Astrocyte of the cerebellum (primary cell): ENCODE measurements around the gene ACAD10.
"Not testable (repeated sequence)": the region's sequence is repeated elsewhere in the genome, so short reads cannot be mapped to it uniquely, and the experiment has no call there.

ENCODE experiments used
- DNase-seq: peaks from one replicate; pipeline ENCODE4 v3.0.0-alpha.2; 2011; ENCODE audit warnings: low read depth
- H3K4me3 ChIP-seq: 2 replicates; pipeline ENCODE4 v1.5.1; 2011; ENCODE audit warnings: mild to moderate bottlenecking, low read depth, low read length, moderate library complexity
- in situ Hi-C: cut with HindIII; loops from 2 replicates; pipeline ENCODE4 v1.10.0; 2017; ENCODE audit warnings: low sequenced_read_pairs
- TF ChIP-seq, protein P1 (sequence below): IDR thresholded peaks from 2 replicates; pipeline ENCODE4 v1.5.1; 2012; ENCODE audit warnings: low read length, low read depth, moderate library complexity, mild to moderate bottlenecking; ENCODE audit errors: missing control alignments

Gene ACAD10

GRCh38 chr12:111645433-111645832 lies 40.4 kb upstream of the ACAD10 start:
- no peak for DNase-seq
- in situ Hi-C loops = no loop called here
- no peak overlapping the region for H3K4me3 ChIP-seq
- TF ChIP-seq, protein P1, sequence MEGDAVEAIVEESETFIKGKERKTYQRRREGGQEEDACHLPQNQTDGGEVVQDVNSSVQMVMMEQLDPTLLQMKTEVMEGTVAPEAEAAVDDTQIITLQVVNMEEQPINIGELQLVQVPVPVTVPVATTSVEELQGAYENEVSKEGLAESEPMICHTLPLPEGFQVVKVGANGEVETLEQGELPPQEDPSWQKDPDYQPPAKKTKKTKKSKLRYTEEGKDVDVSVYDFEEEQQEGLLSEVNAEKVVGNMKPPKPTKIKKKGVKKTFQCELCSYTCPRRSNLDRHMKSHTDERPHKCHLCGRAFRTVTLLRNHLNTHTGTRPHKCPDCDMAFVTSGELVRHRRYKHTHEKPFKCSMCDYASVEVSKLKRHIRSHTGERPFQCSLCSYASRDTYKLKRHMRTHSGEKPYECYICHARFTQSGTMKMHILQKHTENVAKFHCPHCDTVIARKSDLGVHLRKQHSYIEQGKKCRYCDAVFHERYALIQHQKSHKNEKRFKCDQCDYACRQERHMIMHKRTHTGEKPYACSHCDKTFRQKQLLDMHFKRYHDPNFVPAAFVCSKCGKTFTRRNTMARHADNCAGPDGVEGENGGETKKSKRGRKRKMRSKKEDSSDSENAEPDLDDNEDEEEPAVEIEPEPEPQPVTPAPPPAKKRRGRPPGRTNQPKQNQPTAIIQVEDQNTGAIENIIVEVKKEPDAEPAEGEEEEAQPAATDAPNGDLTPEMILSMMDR = no peak

DNA sequence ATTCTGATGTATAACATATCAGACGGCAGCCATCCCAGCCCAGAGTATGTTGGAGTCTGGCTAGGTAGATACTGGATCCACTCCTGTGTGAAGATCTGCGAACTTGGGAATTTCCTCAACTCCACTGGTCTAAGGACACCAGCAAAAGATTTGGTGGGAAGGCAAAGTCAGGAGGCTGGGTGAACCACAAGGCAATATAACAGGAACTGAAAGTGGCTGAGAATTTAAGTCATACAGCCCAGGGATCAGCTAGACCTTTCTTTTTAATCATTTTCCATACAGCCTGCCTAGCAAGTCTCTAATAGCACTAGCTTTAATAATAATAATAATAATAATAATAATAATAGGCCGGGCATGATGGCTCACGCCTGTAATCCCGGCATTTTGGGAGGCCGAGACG lies 34.9 kb upstream of the ACAD10 start:
- no peak overlapping the region for H3K4me3 ChIP-seq
- TF ChIP-seq, protein P1 = no peak
- in situ Hi-C loops = no loop called here
- no peak for DNase-seq

DNA sequence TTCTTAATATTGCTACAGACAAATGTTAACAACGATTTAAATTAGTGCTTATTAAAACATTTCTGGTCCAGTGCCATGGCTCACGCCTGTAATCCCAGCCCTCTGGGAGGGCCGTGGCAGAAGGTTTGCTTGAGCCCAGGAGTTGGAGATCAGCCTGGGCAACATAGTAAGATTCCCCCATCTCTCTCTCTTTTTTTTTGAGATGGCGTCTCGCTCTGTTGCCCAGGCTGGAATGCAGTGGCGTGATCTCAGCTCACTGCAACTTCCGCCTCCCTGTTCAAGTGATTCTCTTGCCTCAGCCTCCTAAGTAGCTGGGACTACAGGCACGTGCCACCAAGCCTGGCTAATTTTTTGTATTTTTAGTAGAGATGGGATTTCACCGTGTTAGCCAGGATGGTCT lies 33.3 kb upstream of the ACAD10 start:
- in situ Hi-C loops, DNase-seq, H3K4me3 ChIP-seq: not testable (repeated sequence)

DNA sequence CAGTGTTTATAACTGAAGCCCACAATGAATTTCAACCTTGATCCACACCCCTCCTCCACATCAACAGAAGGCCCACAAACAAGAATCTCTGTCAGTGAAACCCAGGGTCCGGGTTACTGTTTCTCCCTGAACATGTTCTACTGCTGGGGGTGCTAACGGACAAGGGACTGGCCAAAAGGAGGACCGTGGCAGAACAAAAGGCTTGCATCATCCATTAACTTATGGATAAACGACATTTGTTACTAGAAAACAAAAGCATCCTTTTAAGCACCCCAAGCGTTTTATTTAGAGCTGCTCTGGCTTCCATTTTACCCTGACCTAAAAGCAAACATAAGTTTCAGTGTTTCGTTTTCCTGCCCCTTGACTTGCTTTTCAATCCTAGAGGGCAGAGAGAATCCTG lies 32.3 kb upstream of the ACAD10 start:
- in situ Hi-C loops = no loop called here
- TF ChIP-seq, protein P1 = no peak
- no peak overlapping the region for H3K4me3 ChIP-seq
- no peak for DNase-seq

DNA sequence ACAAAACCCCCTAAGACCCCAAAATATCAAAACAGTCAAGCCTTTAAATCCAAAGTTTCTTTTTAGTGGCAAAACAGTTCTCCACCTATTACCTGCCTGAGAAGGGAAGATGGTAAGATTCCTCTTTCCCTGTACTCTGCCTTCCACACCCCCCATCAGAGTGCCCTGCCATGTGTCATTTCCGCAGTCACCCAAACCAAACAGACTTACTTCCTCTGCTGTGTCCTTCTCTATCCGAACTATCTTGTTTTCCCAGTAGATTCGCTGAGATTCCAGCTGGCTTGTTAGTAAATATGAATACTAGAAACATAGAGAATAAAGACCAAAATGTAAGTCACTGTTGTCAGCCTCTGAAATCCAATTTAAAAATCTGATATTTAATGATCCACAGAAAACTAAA lies 30.5 kb upstream of the ACAD10 start:
- H3K4me3 ChIP-seq = no peak overlapping the region
- DNase-seq = no peak
- TF ChIP-seq, protein P1 = no peak
- in situ Hi-C loops = no loop called here

GRCh38 chr12:111656016-111656415 lies 29.8 kb upstream of the ACAD10 start:
- DNase-seq = no peak
- TF ChIP-seq, protein P1 = no peak
- H3K4me3 ChIP-seq = no peak overlapping the region
- in situ Hi-C loops = no loop called here

GRCh38 chr12:111664499-111664898 lies 21.4 kb upstream of the ACAD10 start:
- no peak for DNase-seq
- TF ChIP-seq, protein P1 = no peak
- in situ Hi-C loops = no loop called here
- no peak overlapping the region for H3K4me3 ChIP-seq
